Suprapubic skin (tissue), 4 donors: ENCODE measurements around the gene ZNF837. TPM values are rescaled to one million over a fixed set of nuclear protein-coding genes. Genes with fewer than 3 reads are reported as not detected.

ENCODE experiments used
- DNase-seq, 2 donors: peaks; one replicate each; pipeline ENCODE4 v3.0.0-alpha.2; 2019; ENCODE audit warnings: low spot score in 2 of 2
- H3K27ac ChIP-seq: fragments of 200-600 bp; sonication (generic); one replicate; pipeline ENCODE4 v1.5.1; 2019
- H3K27me3 ChIP-seq: fragments of 200-600 bp; sonication (generic); one replicate; pipeline ENCODE4 v1.5.1; 2019
- H3K36me3 ChIP-seq: fragments of 200-600 bp; sonication (generic); one replicate; pipeline ENCODE4 v1.5.1; 2019
- H3K4me1 ChIP-seq: fragments of 200-600 bp; sonication (generic); one replicate; pipeline ENCODE4 v1.5.1; 2019
- H3K4me3 ChIP-seq: fragments of 200-600 bp; sonication (generic); one replicate; pipeline ENCODE4 v1.5.1; 2019; ENCODE audit warnings: mild to moderate bottlenecking
- H3K9me3 ChIP-seq: fragments of 200-600 bp; sonication (generic); one replicate; pipeline ENCODE4 v1.5.1; 2019
- EP300 ChIP-seq: sonication (generic); formaldehyde crosslinking; IDR thresholded peaks from one replicate; pipeline ENCODE4 v1.6.1; 2017; ENCODE audit warnings: antibody characterized with exemption
- POLR2A ChIP-seq, 2 donors: fragments of 450-650 bp; IDR thresholded peaks; one replicate each; pipeline ENCODE4 v1.6.1; 2017; ENCODE audit warnings: antibody characterized with exemption in 2 of 2, mild to moderate bottlenecking in 2 of 2, moderate library complexity in 2 of 2
- POLR2AphosphoS5 ChIP-seq, 3 donors: sonication (generic); formaldehyde crosslinking; IDR thresholded peaks; one replicate each; pipeline ENCODE4 v1.6.1; 2017; ENCODE audit warnings: antibody characterized with exemption in 3 of 3
- WGBS: methylation state at CpG from one replicate; pipeline ENCODE4 v1.1.5; 2018; 5-methylcytosine and 5-hydroxymethylcytosine counted together
- total RNA-seq, 4 donors: library from RNA; depleted of rRNA; stranded (reverse); fragments of >200 nt; gene quantifications; one replicate each; pipeline ENCODE4 v1.1.0, GENCODE V29; 2016
- TF ChIP-seq, protein P1 (sequence below), 2 donors: fragments of 200-600 bp in 1 of 2; fragments of 450-650 bp in 1 of 2; sonication (generic) in 1 of 2; IDR thresholded peaks; one replicate each; pipeline ENCODE4 v1.5.1; 2016 to 2019; ENCODE audit warnings: antibody characterized with exemption in 2 of 2, mild to moderate bottlenecking in 1 of 2, moderate library complexity in 1 of 2

Gene ZNF837
- total RNA-seq, 4 donors from 2014 or later: 2.6 to 6.2 (median 4.3) TPM

DNA sequence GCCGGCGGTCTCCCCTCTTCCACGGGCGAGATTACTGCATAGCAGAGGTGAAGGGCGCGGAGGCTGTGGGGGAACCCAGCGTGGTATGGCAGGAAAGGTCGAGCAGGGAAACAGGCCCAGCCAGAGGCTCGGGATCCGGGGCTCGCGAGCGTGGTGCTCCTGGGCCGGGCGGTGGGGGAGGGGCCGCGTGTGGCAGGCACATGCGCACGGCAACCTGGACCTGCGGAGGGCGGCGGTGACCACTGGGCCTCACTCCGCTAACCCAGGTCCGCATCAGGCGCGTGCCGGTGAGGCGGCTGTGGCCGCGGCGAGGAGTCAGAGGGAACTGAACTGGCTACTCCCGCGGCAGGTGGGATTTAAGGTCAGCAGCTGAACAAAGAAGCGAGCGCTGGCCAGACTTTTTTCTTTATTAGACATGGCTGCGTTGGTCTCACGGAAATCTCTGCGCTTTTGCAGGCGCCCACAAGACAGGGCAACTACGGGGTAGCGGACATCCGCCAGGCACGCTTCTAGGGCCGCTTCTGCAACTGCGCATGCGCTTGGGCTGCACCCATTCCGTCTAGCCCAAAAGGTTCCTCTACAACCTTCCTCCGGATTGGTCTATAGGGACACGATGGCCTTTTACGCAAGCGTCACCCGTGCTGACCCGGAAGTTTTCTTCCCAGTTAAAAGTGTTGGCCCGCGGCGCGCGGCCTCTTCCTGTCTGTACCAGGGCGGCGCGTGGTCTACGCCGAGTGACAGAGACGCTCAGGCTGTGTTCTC lies 5.9 kb upstream of the ZNF837 start, which contains the start of gene RPS5:
TSS of gene RPS5 (plus strand) at position 694 of the 762 bp plus-strand sequence. CDS start 869 bp downstream, outside the sequence.
- DNase-seq: peak; percentile 98
- Histone ChIP-seq H3K4me1 (peaks cover 40% of the 10 kb centered on the region), H3K4me3 (peak within 1 kb of the TSS; percentile 66), H3K9me3 (no peaks in the 10 kb centered on the region), H3K27ac (peak within 1 kb of the TSS; percentile 98), H3K27me3 (no peaks in the 10 kb centered on the region), H3K36me3 (peaks cover 20% of the 10 kb centered on the region)
- TF ChIP-seq POLR2AphosphoS5 (IDR thresholded peaks at IDR 0.05): peak in 2 of 3 donors; percentile 85 to 87
- no peak for TF ChIP-seq EP300
- peak in 1 of 2 donors; percentile 72 for TF ChIP-seq POLR2A (IDR thresholded peaks at IDR 0.05)
- TF ChIP-seq, protein P1, sequence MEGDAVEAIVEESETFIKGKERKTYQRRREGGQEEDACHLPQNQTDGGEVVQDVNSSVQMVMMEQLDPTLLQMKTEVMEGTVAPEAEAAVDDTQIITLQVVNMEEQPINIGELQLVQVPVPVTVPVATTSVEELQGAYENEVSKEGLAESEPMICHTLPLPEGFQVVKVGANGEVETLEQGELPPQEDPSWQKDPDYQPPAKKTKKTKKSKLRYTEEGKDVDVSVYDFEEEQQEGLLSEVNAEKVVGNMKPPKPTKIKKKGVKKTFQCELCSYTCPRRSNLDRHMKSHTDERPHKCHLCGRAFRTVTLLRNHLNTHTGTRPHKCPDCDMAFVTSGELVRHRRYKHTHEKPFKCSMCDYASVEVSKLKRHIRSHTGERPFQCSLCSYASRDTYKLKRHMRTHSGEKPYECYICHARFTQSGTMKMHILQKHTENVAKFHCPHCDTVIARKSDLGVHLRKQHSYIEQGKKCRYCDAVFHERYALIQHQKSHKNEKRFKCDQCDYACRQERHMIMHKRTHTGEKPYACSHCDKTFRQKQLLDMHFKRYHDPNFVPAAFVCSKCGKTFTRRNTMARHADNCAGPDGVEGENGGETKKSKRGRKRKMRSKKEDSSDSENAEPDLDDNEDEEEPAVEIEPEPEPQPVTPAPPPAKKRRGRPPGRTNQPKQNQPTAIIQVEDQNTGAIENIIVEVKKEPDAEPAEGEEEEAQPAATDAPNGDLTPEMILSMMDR (IDR thresholded peaks at IDR 0.05): no peak
- WGBS: 0% methylated on average over 17 of the region's 64 CpGs

DNA sequence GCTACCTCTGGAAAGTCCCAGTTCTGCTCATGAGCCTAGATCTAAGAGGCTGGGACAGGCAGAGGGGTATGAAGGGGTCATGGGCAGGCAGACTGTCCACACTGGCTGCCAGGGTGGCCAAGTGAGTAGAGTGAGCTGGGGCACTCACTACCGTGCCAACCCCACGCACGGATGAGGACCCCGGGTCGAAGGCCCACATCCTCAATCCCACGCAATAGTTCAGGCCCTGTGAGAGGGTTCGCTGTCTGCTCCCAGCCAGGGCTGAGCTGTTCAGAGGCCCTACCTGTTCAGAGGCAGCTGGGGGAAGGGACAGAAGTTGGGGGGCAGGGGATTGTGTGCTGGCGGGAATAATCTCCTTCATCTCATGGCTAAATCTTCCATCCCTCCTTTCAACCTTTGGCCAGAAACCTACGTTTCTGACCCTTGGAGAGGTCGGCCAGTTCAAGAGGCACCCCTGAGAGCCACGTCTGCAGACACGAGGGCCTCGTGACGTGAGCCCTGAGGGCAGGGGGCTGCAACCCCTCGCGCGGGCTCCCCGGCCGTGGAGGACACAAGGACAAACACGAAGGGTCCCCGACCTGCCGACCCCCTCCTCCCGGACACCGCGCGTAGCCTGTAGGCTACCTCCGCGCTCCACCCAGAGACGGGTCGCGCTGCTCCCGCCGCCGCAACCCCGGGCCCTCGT lies 5.2 kb upstream of the ZNF837 start:
- Histone ChIP-seq H3K27me3 (no peaks in the 10 kb centered on the region), H3K36me3 (peaks cover 12% of the 10 kb centered on the region), H3K4me1 (peaks cover 45% of the 10 kb centered on the region), H3K27ac (peak overlapping the region; percentile 98), H3K4me3 (peak overlapping the region; percentile 66), H3K9me3 (no peaks in the 10 kb centered on the region)
- peak in 1 of 2 donors; percentile 65 for DNase-seq
- TF ChIP-seq POLR2AphosphoS5 (IDR thresholded peaks at IDR 0.05) (no peak), EP300 (no peak), POLR2A (IDR thresholded peaks at IDR 0.05) (no peak)
- TF ChIP-seq, protein P1 (IDR thresholded peaks at IDR 0.05): no peak
- WGBS: 5% methylated on average over 32 of the region's 36 CpGs

DNA sequence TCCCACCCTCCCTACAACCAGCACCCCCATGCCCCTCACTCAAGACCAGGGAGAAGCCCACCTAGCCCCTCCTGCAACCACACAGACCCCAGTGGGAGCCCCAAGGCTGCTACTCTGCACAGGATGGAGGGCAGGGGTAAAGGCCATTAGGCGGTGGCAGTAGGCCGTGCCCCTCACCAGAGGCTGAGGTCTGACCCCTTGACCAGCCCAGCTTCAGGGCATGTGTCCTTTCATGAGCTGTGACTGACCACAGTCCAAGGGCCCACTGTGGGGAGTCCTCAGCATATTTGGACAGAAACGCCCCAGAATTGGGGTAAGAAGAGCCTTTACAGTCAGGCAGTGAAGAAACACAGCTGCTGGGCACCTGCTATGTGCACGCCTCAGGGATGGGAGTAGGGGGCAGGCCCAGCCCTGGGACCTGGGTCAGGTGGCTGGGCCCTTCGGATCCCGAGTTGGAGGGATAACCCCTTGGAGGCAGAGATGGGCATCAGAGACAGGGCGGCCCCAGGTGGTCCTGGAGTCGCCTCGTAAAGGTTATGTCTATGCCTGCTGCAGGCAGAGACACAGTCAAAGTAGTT lies 4.6 kb upstream of the ZNF837 start:
- H3K4me1 ChIP-seq: peaks cover 45% of the 10 kb centered on the region
- H3K4me3 ChIP-seq: peak overlapping the region; percentile 66
- no peak for DNase-seq
- H3K27me3 ChIP-seq: no peaks in the 10 kb centered on the region
- WGBS: 68% methylated on average over 9 of the region's 9 CpGs
- peak overlapping the region; percentile 98 for H3K27ac ChIP-seq
- TF ChIP-seq POLR2AphosphoS5 (IDR thresholded peaks at IDR 0.05) (no peak), POLR2A (IDR thresholded peaks at IDR 0.05) (no peak), EP300 (no peak)
- TF ChIP-seq, protein P1 (IDR thresholded peaks at IDR 0.05): no peak
- peaks cover 8% of the 10 kb centered on the region for H3K36me3 ChIP-seq
- H3K9me3 ChIP-seq: no peaks in the 10 kb centered on the region

DNA sequence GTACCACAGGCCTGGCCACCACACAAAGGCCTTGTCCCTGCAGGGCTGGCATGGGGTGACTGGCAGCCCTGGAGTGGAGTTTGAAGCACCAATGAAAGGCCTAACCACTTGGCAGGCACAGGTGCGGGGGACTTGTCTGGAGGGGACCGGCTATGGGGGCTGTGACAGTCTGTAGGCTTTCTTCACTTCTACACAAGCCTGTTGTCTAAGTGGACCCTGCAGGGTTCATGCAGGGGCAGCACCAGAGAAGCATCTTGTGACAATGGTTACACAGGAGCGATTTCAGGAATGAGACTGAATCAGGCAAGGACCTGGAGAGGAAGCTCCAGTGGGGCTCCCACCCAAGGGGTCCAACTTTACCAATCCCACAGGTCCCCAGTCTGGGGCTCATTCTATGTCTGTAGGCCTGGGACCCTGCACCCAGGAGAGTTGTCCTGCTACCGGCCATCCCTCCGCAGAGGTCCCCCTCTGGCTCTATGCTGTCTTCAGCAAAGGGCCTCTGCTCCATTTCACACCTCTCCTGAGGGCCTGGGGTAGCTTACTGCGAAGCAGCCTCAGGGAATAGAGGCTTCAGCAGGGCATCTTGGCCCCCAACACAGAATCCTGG lies 2.3 kb upstream of the ZNF837 start:
- TF ChIP-seq POLR2A (IDR thresholded peaks at IDR 0.05): no peak
- TF ChIP-seq, protein P1 (IDR thresholded peaks at IDR 0.05): no peak
- TF ChIP-seq EP300: no peak
- TF ChIP-seq POLR2AphosphoS5 (IDR thresholded peaks at IDR 0.05): no peak
- no peaks in the 10 kb centered on the region for H3K9me3 ChIP-seq
- DNase-seq: no peak
- WGBS: 86% methylated on average over 6 of the region's 6 CpGs
- no peak overlapping the region for H3K4me3 ChIP-seq
- peaks cover 47% of the 10 kb centered on the region for H3K4me1 ChIP-seq
- H3K27me3 ChIP-seq: no peaks in the 10 kb centered on the region
- H3K36me3 ChIP-seq: no peaks in the 10 kb centered on the region
- no peak overlapping the region for H3K27ac ChIP-seq
